Right atrium auricular region (tissue), 2 donors: ENCODE measurements around the gene RNF183. TPM values are rescaled to one million over a fixed set of nuclear protein-coding genes. Genes with fewer than 3 reads are reported as not detected.

Source experiments
- DNase-seq: peaks from one replicate; pipeline ENCODE4 v3.0.0-alpha.2; 2019; ENCODE audit warnings: low spot score
- H3K27ac ChIP-seq, 2 donors: fragments of 200-600 bp; sonication (generic); 1 replicate in 1 of 2; 2 replicates in 1 of 2; pipeline ENCODE4 v1.5.1; 2016 to 2019
- H3K27me3 ChIP-seq, 2 donors: fragments of 200-600 bp; sonication (generic); one replicate each; pipeline versions ENCODE4 v1.5.1 to v1.6.0; 2017 to 2019
- H3K36me3 ChIP-seq: fragments of 200-600 bp; sonication (generic); one replicate; pipeline ENCODE4 v1.5.1; 2016
- H3K4me1 ChIP-seq, 2 donors: fragments of 200-600 bp; sonication (generic); one replicate each; pipeline versions ENCODE4 v1.5.1 to v1.6.0; 2017 to 2019
- H3K4me3 ChIP-seq, 2 donors: fragments of 200-600 bp; sonication (generic); 1 replicate in 1 of 2; 2 replicates in 1 of 2; pipeline ENCODE4 v1.5.1; 2017 to 2019; ENCODE audit warnings: mild to moderate bottlenecking in 1 of 2, moderate library complexity in 1 of 2
- H3K9me3 ChIP-seq, 2 donors: fragments of 200-600 bp; sonication (generic); one replicate each; pipeline ENCODE4 v1.5.1; 2019
- total RNA-seq, 2 donors: library from RNA; depleted of rRNA; stranded (reverse); fragments of >200 nt; gene quantifications; one replicate each; pipeline ENCODE4 v1.1.0, GENCODE V29; 2016
- TF ChIP-seq, protein P1 (sequence below), 2 donors: fragments of 200-600 bp; sonication (generic); IDR thresholded peaks; one replicate each; pipeline ENCODE4 v1.5.1; 2019; ENCODE audit warnings: antibody characterized with exemption in 2 of 2

The RNF183 gene, protein sequence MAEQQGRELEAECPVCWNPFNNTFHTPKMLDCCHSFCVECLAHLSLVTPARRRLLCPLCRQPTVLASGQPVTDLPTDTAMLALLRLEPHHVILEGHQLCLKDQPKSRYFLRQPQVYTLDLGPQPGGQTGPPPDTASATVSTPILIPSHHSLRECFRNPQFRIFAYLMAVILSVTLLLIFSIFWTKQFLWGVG
- not detected for total RNA-seq

DNA sequence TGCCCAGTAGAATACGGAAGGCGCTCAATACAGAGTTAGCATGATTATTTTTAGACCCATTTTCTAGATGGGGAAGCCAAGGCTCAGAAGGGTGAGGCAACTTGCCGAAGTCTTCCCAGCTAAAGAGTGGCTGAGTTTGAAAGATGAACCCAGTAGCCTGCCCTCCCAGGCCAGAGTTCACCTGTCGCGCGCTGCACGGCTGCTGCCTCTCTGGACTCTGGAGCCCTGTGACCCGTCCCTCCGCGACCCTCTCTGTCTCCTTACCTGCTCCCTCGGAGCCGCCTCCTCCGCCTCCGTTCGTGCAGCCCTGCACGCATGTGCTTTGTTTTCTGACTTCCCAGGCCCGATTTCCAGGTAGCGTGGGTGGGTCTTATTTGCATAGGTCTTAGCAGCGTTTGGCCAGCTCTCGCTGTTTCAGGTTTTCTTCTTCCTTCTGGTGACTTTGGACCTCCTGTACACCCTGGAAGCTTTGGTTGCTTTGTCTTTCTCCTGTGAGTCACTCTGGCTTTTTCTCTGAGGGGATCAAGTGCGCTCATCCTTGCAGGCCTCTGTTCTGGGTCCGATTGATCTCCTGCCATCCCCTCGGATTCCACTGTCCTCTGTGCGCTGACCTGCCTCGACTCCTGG is at the start of gene RNF183:
TSS of gene RNF183 (minus strand) at position 585 of the 627 bp plus-strand sequence. CDS start 5,192 bp downstream, outside the sequence.
- TF ChIP-seq, protein P1, sequence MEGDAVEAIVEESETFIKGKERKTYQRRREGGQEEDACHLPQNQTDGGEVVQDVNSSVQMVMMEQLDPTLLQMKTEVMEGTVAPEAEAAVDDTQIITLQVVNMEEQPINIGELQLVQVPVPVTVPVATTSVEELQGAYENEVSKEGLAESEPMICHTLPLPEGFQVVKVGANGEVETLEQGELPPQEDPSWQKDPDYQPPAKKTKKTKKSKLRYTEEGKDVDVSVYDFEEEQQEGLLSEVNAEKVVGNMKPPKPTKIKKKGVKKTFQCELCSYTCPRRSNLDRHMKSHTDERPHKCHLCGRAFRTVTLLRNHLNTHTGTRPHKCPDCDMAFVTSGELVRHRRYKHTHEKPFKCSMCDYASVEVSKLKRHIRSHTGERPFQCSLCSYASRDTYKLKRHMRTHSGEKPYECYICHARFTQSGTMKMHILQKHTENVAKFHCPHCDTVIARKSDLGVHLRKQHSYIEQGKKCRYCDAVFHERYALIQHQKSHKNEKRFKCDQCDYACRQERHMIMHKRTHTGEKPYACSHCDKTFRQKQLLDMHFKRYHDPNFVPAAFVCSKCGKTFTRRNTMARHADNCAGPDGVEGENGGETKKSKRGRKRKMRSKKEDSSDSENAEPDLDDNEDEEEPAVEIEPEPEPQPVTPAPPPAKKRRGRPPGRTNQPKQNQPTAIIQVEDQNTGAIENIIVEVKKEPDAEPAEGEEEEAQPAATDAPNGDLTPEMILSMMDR (IDR thresholded peaks at IDR 0.05), result no peak
- H3K36me3 ChIP-seq, result no peaks in the 10 kb centered on the region
- H3K27me3 ChIP-seq, result no peaks in the 10 kb centered on the region
- no peaks in the 10 kb centered on the region for H3K4me1 ChIP-seq
- H3K4me3 ChIP-seq, result no peak within 1 kb of the TSS
- DNase-seq, result no peak
- H3K9me3 ChIP-seq, result no peaks in the 10 kb centered on the region
- H3K27ac ChIP-seq, result no peak within 1 kb of the TSS

DNA sequence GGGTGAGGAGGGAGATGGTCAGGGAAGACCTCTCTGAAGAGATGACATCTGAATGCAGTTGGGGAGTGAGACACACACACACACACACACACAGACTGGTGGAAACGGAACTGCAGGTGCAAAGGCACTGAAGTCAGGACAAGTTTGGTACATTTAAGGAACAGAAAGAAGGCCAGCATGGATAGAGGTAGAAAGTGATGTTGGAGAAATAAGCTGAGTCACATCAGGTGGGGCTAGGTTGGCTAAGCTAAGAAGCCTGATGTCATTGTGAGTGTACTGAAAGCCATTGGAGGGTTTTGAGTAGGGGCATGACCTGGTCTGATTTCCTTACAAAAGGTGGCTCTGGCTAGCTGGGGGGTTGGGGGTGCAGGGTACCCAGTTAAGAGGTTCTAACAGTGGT is 49.2 kb upstream of the RNF183 start:
- H3K36me3 ChIP-seq, result no peaks in the 10 kb centered on the region
- H3K4me3 ChIP-seq, result no peak overlapping the region
- no peak overlapping the region for H3K27ac ChIP-seq
- no peaks in the 10 kb centered on the region for H3K9me3 ChIP-seq
- no peak for DNase-seq
- H3K27me3 ChIP-seq, result no peaks in the 10 kb centered on the region
- H3K4me1 ChIP-seq, result peaks cover 0 to 11% of the 10 kb centered on the region in 2 donors
- TF ChIP-seq, protein P1 (IDR thresholded peaks at IDR 0.05), result no peak

DNA sequence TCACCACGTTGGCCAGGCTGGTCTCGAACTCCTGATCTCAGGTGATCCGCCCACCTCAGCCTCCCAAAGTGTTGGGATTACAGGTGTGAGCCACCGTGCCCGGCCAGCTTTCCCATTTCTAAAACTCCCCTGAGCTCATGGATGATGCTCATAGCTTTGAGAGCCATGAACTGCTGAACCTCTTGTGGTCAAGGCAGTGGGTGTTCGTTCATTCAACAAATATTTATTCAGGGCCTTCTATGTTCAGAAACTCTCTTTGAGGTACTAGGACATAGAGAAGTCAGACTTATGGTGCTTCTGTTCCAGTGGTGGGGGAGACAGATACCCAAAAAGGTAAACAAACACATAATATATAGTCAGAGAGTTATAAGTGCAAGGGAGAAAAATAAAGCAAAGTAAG is 48.8 kb upstream of the RNF183 start:
- no peak for DNase-seq
- Histone ChIP-seq H3K27me3 (no peaks in the 10 kb centered on the region), H3K4me3 (no peak overlapping the region), H3K27ac (no peak overlapping the region), H3K4me1 (peaks cover 0 to 11% of the 10 kb centered on the region in 2 donors), H3K36me3 (no peaks in the 10 kb centered on the region), H3K9me3 (no peaks in the 10 kb centered on the region)
- TF ChIP-seq, protein P1 (IDR thresholded peaks at IDR 0.05), result no peak

DNA sequence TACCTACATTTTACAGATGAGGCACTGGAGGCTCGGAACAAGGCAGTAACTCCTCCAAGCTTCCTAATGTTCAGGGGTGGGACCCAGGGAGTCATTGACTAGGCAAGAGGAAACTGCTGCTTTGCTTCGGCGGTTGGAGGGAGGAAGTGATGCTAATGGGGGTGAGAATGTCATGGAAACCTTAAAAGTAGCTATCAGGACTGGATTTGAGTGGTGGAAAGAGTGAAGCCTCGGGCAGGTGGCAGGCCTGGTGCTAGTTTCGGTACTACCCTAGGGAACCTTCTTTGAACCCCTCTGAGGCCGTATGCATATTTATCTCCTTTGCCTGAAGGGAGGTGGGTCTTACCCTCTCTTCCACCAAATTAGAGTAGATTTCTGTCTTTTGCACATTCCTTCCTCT is 47.8 kb upstream of the RNF183 start:
- Histone ChIP-seq H3K27me3 (no peaks in the 10 kb centered on the region), H3K4me3 (no peak overlapping the region), H3K27ac (no peak overlapping the region), H3K9me3 (no peaks in the 10 kb centered on the region), H3K36me3 (no peaks in the 10 kb centered on the region), H3K4me1 (peaks cover 0 to 11% of the 10 kb centered on the region in 2 donors)
- no peak for DNase-seq
- TF ChIP-seq, protein P1 (IDR thresholded peaks at IDR 0.05), result no peak

DNA sequence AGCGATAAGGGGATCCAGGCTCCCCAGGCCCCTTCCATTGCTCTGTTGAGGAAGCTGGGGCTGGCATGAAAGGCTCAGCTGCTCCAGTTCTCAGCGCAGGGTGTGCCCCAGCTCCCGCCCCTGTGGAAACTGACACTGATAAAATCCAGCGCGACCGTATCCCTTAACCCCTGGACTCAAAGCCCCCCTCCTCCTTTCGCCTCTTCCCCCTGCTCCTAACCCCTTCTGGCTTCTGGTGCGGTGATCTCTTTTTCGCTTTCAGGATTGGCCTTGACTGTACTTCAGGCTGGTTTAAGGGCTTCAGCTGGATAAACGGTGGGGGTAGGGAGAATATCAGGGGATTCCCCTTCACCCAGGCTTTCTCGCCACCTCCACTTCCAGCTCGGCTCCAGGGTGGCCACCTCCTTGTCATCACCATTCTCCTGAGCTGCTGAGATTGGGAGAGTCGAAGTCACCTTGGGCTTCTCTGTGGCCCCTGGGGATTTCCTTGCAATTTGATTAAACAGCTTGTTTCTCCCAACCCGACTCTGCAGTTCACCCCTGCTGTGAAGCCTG is 47.0 kb upstream of the RNF183 start:
- Histone ChIP-seq H3K27ac (peak overlapping the region in 1 of 2 donors; percentile 8), H3K27me3 (no peaks in the 10 kb centered on the region), H3K4me3 (peak overlapping the region; percentile 49 to 59), H3K9me3 (no peaks in the 10 kb centered on the region), H3K4me1 (peaks cover 0 to 11% of the 10 kb centered on the region in 2 donors), H3K36me3 (no peaks in the 10 kb centered on the region)
- DNase-seq, result no peak
- TF ChIP-seq, protein P1 (IDR thresholded peaks at IDR 0.05), result no peak
